ENCODE data around the gene MDM2. TPM values are rescaled to one million over a fixed set of nuclear protein-coding genes. Genes with fewer than 3 reads are reported as not detected.
"Not testable (repeated sequence)": the region's sequence is repeated elsewhere in the genome, so short reads cannot be mapped to it uniquely, and the experiment has no call there.

MDM2 gene
- total and polyA plus RNA-seq, 2 donors (not counting 3 experiments of a cell fraction or from before 2014, with no cell fraction given) = 16.7 to 270 TPM

GRCh38 chr12:68800294-68800693, 7.7 kb upstream of the MDM2 start:
- Histone ChIP-seq H3K4me2 (ENCODE audit: insufficient read depth, low read length) (no peak overlapping the region), H3K4me1 (ENCODE audit: control insufficient read depth, extremely low read depth, insufficient read depth, low read length) (no peaks in the 10 kb centered on the region), H4K20me1 (replicated peaks; ENCODE audit: control insufficient read depth, extremely low read depth, insufficient read depth, low read length) (no peaks in the 10 kb centered on the region), H3K27me3 (ENCODE audit: control insufficient read depth in 2 of 2, insufficient read depth in 2 of 2, low read length in 2 of 2) (no peaks in the 10 kb centered on the region), H3K9me3 (replicated peaks; ENCODE audit: control insufficient read depth, insufficient read depth, low read length) (no peaks in the 10 kb centered on the region), H3K4me3 (replicated peaks in 1 of 3; ENCODE audit: insufficient read depth in 1 of 3, low read depth in 1 of 3, low read length in 3 of 3) (no peak overlapping the region), H3K9me1 (replicated peaks; ENCODE audit: control insufficient read depth, extremely low read depth, insufficient read depth, low read length) (no peaks in the 10 kb centered on the region), H2AFZ (ENCODE audit: low read depth, low read length) (no peak overlapping the region), H3K27ac (ENCODE audit: insufficient read depth, low read depth, low read length) (no peak overlapping the region), H3K36me3 (ENCODE audit: control insufficient read depth in 2 of 2, extremely low read depth in 1 of 2, insufficient read depth in 2 of 2, low read length in 2 of 2) (no peaks in the 10 kb centered on the region), H3K9ac (replicated peaks; ENCODE audit: extremely low read depth, insufficient read depth, low read length) (no peak overlapping the region), H3K79me2 (ENCODE audit: control insufficient read depth, insufficient read depth, low read length) (no peaks in the 10 kb centered on the region)
- FAIRE-seq (no peak), DNase-seq (ENCODE audit: low read depth, low spot score) (no peak)
- ChIA-PET POLR2A (no interaction called here), CTCF (interaction anchor here (1.5 kb wide), 1 partner anchor 9 kb away, joined by 3 read pairs; no protein-coding TSS in a partner anchor)
- TF ChIP-seq MYC (IDR thresholded peaks at IDR 0.05; ENCODE audit: low read depth, low read length) (no peak), FOS (IDR thresholded peaks at IDR 0.05; ENCODE audit: borderline replicate concordance, insufficient read depth, low read length) (no peak), JUN (IDR thresholded peaks at IDR 0.05; ENCODE audit: borderline replicate concordance, insufficient read depth, insufficient read length, low read depth) (no peak), POLR2A (IDR thresholded peaks at IDR 0.05; ENCODE audit: low read depth, low read length) (no peak), POLR2AphosphoS5 (IDR thresholded peaks at IDR 0.05; ENCODE audit: insufficient read depth, low read depth, low read length) (no peak)
- intact Hi-C loops (cut with micrococcal nuclease) = loop anchor here (10.0 kb wide), 1 partner anchor 575 kb away; the partner anchor contains the start of gene IL26
- dilution Hi-C loops (cut with MboI; ENCODE audit: extremely low pct_ligation_motif_present, low sequenced_read_pairs) = no loop called here
- BruUV-seq (replicated peaks) = no TSS peak

- H3K9me3 ChIP-seq (replicated peaks; ENCODE audit: control insufficient read depth, insufficient read depth, low read length); dilution Hi-C loops (cut with MboI; ENCODE audit: extremely low pct_ligation_motif_present, low sequenced_read_pairs); H3K4me2 ChIP-seq (ENCODE audit: insufficient read depth, low read length); H4K20me1 ChIP-seq (replicated peaks; ENCODE audit: control insufficient read depth, extremely low read depth, insufficient read depth, low read length); H3K27me3 ChIP-seq (ENCODE audit: control insufficient read depth in 2 of 2, insufficient read depth in 2 of 2, low read length in 2 of 2); H2AFZ ChIP-seq (ENCODE audit: low read depth, low read length); H3K9me1 ChIP-seq (replicated peaks; ENCODE audit: control insufficient read depth, extremely low read depth, insufficient read depth, low read length); H3K79me2 ChIP-seq (ENCODE audit: control insufficient read depth, insufficient read depth, low read length); H3K4me3 ChIP-seq (replicated peaks in 1 of 3; ENCODE audit: insufficient read depth in 1 of 3, low read depth in 1 of 3, low read length in 3 of 3); H3K36me3 ChIP-seq (ENCODE audit: control insufficient read depth in 2 of 2, extremely low read depth in 1 of 2, insufficient read depth in 2 of 2, low read length in 2 of 2); FAIRE-seq; BruUV-seq (replicated peaks); POLR2A ChIA-PET; H3K27ac ChIP-seq (ENCODE audit: insufficient read depth, low read depth, low read length); H3K9ac ChIP-seq (replicated peaks; ENCODE audit: extremely low read depth, insufficient read depth, low read length); DNase-seq (ENCODE audit: low read depth, low spot score); H3K4me1 ChIP-seq (ENCODE audit: control insufficient read depth, extremely low read depth, insufficient read depth, low read length): not testable (repeated sequence)
- intact Hi-C loops (cut with micrococcal nuclease) = loop anchor here (10.0 kb wide), 1 partner anchor 576 kb away; the partner anchor contains the start of gene IL26
- CTCF ChIA-PET = interaction anchor here (0.9 to 1.5 kb wide), 3 partner anchors 8 to 118 kb away, joined by 3 read pairs; no protein-coding TSS in a partner anchor
Measured at GRCh38 chr12:68801124-68801523, 6.9 kb upstream of the MDM2 start.

- H3K4me3 ChIP-seq (replicated peaks in 1 of 3; ENCODE audit: insufficient read depth in 1 of 3, low read depth in 1 of 3, low read length in 3 of 3); H3K9me1 ChIP-seq (replicated peaks; ENCODE audit: control insufficient read depth, extremely low read depth, insufficient read depth, low read length); H4K20me1 ChIP-seq (replicated peaks; ENCODE audit: control insufficient read depth, extremely low read depth, insufficient read depth, low read length); H3K9ac ChIP-seq (replicated peaks; ENCODE audit: extremely low read depth, insufficient read depth, low read length); BruUV-seq (replicated peaks); H3K9me3 ChIP-seq (replicated peaks; ENCODE audit: control insufficient read depth, insufficient read depth, low read length); H3K27ac ChIP-seq (ENCODE audit: insufficient read depth, low read depth, low read length); POLR2A ChIA-PET; DNase-seq (ENCODE audit: low read depth, low spot score); H3K4me2 ChIP-seq (ENCODE audit: insufficient read depth, low read length); dilution Hi-C loops (cut with MboI; ENCODE audit: extremely low pct_ligation_motif_present, low sequenced_read_pairs); H3K36me3 ChIP-seq (ENCODE audit: control insufficient read depth in 2 of 2, extremely low read depth in 1 of 2, insufficient read depth in 2 of 2, low read length in 2 of 2); FAIRE-seq; H3K27me3 ChIP-seq (ENCODE audit: control insufficient read depth in 2 of 2, insufficient read depth in 2 of 2, low read length in 2 of 2); H3K4me1 ChIP-seq (ENCODE audit: control insufficient read depth, extremely low read depth, insufficient read depth, low read length); H3K79me2 ChIP-seq (ENCODE audit: control insufficient read depth, insufficient read depth, low read length); H2AFZ ChIP-seq (ENCODE audit: low read depth, low read length): not testable (repeated sequence)
- CTCF ChIA-PET = interaction anchor here (1.4 kb wide), 1 partner anchor 15 kb away, joined by 3 read pairs; no protein-coding TSS in a partner anchor
- intact Hi-C loops (cut with micrococcal nuclease) = loop anchor here (10.0 kb wide), 1 partner anchor 578 kb away; the partner anchor contains the start of gene IL26
Measured at GRCh38 chr12:68802372-68802745, 5.6 kb upstream of the MDM2 start.
